GM18502 (cell line): ENCODE results near the gene NUDT5.
"Not testable (repeated sequence)": the region's sequence is repeated elsewhere in the genome, so short reads cannot be mapped to it uniquely, and the experiment has no call there.

Experiments
- ATAC-seq: cut with Tn5 transposase; IDR thresholded peaks from one replicate; pipeline ENCODE4 v1.9.1; 2021; ENCODE audit warnings: mild to moderate bottlenecking; ENCODE audit not compliant: unreplicated experiment, poor library complexity

Gene NUDT5

DNA sequence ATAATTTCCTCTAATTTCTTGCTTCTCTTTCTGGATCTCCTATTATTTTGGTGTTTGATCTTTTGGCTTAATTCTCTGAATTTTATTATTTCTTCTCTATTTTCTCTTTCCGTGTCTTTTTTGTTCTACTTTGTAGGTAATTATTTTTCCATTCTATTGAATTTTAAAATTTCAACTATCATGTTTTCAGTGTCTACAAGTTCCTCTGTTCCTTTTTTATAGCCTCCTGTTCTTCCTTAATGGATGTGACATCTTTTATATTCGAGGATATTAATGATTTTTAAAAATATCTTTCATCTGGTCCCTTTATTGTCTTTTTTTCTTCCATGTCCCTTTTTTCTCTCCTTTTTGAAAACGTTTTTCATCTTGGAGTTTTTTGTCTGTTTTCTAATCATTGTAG lies 11.4 kb upstream of the NUDT5 start:
- no peak for ATAC-seq

GRCh38 chr10:12205082-12205481 lies 9.4 kb upstream of the NUDT5 start:
- ATAC-seq: no peak

DNA sequence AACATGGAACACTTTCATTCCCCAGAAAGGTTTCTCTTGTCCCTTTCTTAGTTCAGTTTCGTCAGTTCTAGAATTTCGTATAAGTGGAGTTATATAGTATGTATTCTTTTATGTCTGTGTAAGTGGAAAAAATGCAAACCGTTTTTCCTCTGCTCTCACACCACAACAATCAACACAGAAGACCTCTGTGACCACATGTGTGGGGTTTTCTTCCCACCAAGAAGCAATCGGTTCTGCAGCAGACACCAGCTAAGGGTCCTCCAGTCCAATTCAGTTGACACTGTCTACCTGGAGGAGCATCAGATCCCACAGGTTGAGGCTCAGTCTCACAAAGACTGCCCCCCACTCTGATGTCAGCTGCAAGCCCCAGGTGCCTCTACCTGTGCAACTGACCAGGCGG lies 6.5 kb upstream of the NUDT5 start:
- ATAC-seq: no peak

GRCh38 chr10:12201543-12201942 lies 5.9 kb upstream of the NUDT5 start:
- ATAC-seq: no peak

DNA sequence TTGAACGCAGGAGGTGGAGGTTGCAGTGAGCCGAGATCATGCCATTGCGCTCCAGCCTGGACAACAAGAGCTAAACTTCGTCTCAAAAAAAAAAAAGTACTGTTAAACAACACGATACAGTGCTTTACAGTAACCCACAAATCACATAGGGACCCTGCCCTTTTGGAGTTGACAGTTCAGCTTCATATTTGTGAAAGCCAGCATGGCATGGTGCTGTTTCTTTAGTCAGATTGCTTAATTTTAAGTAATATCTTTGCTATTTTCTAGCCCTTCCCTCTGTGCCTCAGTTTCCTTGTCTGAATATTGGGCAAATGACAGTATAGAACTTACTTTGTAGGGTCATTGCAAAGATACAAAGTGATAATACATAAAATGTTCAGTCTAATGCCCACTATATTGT lies 5.2 kb upstream of the NUDT5 start:
- no peak for ATAC-seq

GRCh38 chr10:12198156-12198555 lies 2.5 kb upstream of the NUDT5 start:
- ATAC-seq: no peak

DNA sequence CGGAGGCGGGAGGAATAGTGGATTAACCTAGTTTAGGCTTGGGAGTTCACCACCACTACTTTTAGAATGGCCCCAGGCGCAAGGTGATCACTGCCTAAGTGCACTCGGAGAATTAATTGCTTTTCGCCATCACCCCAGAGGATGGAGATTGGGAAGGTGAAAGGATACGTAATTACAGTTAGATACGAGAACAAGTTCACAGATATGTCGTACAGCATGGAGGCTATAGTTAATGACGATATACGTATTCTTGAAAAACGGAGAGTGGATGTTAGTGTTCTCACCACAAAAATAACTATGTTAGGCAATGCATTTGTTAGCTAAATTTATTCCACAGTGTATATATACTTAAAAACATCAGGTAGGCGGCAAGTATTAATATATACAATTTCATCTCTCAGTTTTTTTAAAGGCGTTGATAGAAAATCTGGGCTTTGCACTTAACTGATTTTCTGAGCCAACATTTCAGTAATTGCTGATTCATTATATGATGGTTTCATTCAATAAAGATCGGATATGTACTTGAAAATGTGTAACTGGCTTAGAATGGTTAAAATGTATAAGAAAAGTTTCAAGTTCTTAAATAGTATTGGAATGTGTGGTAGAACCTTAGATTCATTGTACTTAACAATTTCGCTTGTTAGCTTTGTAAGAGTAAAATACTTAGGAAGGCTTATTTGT lies 980 bp upstream of the NUDT5 start:
- no peak for ATAC-seq

DNA sequence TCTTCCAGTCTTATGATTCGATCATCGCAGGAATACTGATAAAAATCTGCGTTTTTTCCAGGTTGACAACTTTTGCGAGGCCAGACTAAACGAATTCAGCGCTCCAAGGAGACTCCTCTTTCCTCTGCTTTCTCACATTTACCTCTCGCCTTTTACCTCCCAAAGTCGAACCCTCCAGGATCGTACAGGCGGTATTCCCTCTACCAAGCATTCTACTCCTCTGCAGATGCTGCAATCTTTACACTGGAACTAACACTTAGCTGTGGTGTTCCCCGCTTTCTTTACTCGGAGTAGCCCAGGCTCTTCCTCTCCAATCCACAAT lies 449 bp downstream of the NUDT5 start:
- peak; percentile 15 for ATAC-seq

- no peak for ATAC-seq
Observed at GRCh38 chr10:12194752-12195271, 879 bp downstream of the NUDT5 start.

DNA sequence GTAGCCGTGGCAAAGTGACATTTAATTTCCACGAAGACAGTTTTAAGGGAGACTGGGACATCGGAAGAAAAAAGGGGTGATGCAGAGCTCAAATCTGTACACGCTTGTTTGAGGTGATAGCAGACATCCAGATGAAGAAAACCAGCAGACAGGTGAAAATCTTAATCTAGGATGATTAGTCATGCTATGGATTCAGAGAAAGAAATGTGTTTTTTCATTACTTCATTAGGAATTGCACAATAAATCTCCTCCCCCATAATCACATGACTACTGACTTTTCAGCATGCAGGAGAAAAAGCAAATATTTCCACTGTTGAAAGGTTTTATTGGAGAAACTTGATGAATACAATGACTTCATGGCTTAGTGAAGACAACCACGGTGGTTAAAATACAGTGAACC lies 2.5 kb downstream of the NUDT5 start:
- no peak for ATAC-seq

DNA sequence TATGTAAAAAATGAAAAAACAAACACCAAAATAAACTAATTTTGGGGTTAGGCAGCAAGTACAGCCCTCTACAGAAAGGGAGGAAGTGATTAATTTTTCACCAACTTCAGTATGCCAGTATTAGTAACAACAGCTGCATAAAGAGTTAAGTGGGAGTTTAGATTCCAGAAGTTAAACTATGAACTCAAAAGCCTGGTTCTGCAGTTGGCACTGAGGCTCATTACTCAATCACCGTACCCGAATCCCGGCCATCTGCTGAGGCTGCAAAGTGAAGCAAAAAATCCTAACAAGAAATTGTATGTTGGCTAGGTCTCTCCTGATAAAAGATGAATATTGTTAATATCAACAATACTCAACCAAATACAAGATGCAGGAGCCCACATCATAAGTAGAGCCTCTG lies 4.0 kb downstream of the NUDT5 start:
- no peak for ATAC-seq

GRCh38 chr10:12189426-12189825 lies 6.3 kb downstream of the NUDT5 start:
- no peak for ATAC-seq

GRCh38 chr10:12188656-12189055 lies 7.0 kb downstream of the NUDT5 start:
- ATAC-seq: no peak

DNA sequence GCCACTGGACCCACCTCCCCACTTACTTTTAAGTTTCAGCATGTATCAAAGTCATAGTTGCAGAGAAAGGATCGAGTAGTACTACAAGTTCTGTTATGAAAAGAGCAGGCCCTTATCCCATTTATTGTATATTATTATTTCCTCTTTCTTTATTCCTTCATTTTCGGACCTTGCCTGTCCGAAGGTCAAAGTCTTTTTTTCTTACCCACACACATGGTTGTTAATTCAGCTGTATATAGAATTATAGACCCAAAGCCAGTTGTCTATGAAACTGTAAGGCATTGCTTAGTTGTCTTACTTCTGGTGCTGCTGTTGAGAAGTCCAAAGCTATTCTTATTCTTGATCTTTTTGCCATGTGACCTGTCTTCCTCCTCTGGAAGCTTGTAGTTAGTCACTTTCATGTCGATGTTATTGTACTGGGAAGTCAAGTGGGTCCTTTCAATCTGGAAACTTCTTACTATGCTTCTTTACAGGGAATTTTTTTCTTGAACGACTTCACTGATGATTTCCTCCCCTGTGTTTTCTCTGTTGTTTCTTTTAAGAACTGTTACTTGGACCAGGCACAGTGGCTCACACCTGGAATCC lies 8.3 kb downstream of the NUDT5 start:
- no peak for ATAC-seq

GRCh38 chr10:12186323-12186722 lies 9.4 kb downstream of the NUDT5 start:
- no peak for ATAC-seq

GRCh38 chr10:12184165-12184564 lies 11.5 kb downstream of the NUDT5 start:
- ATAC-seq: no peak

DNA sequence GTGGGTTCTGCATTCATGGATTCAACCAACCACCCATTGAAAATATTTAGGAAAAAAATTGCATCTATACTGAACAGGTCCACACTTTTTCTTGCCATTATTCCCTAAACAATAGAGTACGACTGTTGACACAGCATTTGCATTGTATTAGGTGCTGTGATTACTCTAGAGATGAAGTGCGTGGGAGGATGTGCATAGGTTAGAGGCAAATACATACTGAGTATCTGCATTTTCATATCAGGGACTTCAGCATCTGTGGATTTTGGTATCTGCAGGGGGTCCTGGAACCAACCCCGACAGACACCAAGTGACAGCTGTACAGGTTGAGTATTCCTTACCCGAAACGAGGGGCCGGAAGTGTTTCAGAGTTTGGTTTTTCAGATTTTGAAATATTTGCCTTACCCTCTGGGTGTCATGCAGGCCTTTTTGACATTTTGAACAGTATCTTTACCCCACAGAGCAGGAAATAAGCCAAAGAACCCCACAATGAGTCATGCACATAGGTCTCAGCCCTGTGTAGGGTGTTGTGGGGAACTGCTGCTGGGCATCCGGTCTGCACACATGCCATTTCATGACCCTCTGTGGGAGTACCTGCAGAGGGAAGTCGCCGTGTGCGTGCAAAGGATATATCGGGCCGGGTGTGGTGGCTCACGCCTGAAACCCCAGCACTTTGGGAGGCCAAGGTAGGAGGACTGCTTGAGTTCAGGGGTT lies 14.5 kb downstream of the NUDT5 start:
- no peak for ATAC-seq

DNA sequence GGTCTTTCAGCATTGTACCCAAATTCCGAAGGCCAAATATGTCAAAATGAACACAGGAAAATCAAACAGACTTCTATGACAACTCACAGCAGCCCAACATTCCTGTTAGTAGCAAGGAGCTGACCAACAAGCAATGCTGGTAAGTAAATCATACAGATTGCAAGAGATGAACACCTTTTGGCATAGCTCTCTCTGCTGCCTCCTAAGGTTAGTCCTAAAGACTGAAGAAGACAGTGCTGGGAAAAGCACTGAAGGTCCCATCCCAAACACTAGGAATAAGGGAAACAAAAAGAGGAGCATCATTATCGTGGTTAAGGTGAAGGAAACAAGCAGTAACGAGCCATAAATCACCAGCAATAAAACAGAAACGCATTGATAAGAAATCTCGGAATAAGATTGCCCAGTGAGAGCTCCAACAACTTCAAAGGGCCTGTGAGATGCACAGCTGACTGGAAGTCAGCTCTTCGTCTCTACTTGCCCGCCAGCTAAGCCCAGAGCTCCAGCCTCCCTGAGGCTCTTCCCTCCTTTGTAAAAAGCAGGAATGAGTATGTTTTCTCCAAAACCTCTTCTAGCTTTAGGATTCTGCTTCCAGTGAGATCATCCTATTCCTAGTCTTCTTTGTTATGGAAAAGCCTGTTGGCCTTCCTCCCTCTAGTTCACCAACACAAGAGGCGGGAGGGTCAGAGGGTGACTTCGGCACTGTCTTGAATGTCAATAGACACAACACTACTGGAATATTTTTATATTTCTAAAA lies 15.3 kb downstream of the NUDT5 start:
- ATAC-seq: no peak

DNA sequence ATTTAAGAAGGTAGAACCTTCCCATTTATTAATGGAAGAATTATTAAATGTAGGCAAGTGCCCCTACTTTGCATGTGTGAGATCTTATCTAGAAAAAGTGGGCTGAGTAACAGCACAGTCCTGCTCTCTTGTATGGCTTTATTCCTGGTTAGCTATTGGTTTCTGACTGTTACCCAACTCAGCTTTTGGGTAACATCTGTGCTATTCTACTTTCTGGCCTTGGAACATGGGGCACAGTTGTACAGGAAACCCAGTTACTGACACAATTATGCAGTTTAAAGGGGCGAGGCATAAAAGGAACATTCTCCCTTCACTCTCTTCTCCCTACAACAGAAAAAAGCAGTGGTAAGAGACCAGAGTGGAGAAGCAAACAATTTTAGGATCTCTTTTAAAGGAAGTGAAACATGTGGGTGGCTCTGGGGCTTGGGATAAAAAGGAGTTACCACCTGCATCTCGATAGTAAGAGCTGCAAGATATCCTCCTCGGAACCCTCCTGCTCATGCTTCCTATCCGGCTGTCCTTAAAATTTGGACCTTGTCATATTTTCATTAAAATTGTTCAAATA lies 16.0 kb downstream of the NUDT5 start:
- no peak for ATAC-seq

- no peak for ATAC-seq
Observed at GRCh38 chr10:12177642-12178041, 18.0 kb downstream of the NUDT5 start.

DNA sequence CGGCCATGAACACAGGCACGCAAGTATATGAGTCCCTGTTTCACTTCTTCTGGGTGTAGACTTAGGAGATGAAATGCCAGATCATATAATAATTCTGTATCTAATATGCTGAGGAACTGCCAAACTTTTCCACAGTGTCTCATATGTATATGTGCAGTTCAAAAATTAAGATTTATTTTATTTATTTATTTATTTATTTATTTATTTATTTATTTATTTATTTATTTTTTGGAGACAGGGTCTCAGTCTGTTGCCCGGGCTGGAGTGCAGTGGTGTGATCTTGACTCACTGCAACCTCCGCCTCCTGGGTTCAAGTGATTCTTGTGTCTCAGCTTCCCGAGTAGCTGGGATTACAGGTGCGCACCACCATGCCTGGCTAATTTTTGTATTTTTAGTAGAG lies 24.2 kb downstream of the NUDT5 start:
- ATAC-seq: not testable (repeated sequence)
